GM21576 (cell line): ENCODE results near the gene ACKR2.
"Not testable (repeated sequence)": the region's sequence is repeated elsewhere in the genome, so short reads cannot be mapped to it uniquely, and the experiment has no call there.

Source experiments
- ATAC-seq: cut with Tn5 transposase; IDR thresholded peaks from one replicate; pipeline ENCODE4 v1.9.1; 2021; ENCODE audit warnings: mild to moderate bottlenecking, moderate library complexity; ENCODE audit not compliant: unreplicated experiment

ACKR2 gene

DNA sequence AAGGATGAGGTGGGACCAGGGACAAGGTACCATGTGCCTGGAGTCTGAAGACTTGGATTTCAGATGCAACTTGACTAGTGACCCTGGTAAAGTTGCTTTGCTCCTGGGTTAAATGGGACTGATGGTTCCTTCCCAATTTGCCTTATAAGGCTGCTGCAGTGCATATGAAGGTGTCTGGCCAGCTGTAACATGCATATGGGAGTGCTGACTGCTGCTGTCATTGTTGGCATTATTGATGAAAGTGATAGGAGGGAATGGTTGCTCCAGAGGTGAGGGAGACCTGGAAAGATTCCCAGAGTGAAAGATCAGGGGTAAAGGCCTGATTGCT, 45.9 kb downstream of the ACKR2 start:
- no peak for ATAC-seq

DNA sequence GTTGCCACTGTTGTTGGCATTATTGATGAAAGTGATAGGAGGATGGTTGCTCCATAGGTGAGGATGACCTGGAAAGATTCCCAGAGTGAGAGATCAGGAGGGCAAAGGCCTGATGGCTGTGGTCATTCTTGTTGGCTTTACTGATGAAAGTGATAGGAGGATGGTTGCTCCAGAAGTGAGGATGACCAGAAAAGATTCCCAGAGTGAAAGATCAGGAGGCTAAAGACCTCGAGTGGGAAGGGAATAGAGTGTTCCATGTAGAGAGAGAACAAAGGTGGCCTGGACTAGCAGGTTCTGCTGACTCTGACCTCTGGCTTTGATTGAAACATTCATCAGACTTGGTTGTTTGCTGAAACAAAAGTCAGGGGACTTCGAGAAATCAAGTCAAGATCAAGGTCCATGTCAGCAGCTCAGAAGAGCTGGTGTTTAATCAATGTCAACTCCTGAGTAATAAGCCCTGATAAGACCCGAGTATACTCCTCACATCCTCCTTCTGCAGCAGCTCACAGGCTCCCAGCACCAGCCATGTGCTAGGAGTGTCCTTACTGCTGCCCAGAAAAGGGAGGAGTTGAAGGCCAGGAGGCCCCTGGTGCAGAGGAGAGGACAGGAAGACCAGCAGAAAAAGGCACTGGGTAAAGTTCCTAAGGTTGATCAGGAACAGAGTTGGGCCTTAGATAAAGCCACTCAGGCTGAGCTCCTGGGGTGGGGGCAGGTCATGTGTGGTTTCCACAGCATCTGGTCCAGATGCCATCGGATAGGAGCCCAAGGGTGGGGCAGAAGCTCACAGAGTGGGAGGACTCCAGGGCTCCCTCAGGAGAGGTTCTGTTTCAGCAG, 46.5 kb downstream of the ACKR2 start:
- ATAC-seq, result no peak

DNA sequence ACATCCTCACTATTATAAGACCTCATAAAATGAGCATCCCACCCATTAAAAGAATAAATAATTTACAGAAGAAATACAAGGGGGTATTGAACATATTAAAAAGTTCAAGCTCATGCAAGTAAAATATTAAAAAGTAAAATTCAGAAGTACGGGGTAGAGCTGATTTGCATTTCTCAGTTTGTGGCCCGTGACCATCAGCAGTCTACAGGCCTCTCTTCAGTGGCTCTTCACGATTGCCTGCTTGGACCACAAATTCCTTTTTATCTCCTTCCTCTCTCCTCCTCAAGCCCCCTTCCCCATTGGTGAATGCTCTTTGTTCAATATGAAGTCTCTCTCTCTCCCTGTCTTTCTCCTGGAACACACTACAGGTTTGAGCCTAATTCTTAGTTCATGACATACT, 47.3 kb downstream of the ACKR2 start:
- no peak for ATAC-seq

DNA sequence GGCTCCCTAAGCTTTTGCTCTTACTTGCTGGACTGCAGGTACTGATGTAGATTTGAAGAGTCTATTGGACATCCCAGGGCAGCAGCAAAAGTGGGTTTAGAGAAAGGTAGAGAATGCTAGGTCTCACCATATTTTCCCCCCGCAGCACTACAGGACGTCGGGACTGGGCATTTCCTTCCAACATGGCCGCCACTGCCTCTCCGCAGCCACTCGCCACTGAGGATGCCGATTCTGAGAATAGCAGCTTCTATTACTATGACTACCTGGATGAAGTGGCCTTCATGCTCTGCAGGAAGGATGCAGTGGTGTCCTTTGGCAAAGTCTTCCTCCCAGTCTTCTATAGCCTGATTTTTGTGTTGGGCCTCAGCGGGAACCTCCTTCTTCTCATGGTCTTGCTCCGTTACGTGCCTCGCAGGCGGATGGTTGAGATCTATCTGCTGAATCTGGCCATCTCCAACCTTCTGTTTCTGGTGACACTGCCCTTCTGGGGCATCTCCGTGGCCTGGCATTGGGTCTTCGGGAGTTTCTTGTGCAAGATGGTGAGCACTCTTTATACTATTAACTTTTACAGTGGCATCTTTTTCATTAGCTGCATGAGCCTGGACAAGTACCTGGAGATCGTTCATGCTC, 55.2 kb downstream of the ACKR2 start:
- no peak for ATAC-seq

DNA sequence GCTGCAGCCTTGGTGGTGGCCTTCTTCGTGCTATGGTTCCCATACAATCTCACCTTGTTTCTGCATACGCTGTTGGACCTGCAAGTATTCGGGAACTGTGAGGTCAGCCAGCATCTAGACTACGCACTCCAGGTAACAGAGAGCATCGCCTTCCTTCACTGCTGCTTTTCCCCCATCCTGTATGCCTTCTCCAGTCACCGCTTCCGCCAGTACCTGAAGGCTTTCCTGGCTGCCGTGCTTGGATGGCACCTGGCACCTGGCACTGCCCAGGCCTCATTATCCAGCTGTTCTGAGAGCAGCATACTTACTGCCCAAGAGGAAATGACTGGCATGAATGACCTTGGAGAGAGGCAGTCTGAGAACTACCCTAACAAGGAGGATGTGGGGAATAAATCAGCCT, 56.0 kb downstream of the ACKR2 start:
- ATAC-seq, result no peak

DNA sequence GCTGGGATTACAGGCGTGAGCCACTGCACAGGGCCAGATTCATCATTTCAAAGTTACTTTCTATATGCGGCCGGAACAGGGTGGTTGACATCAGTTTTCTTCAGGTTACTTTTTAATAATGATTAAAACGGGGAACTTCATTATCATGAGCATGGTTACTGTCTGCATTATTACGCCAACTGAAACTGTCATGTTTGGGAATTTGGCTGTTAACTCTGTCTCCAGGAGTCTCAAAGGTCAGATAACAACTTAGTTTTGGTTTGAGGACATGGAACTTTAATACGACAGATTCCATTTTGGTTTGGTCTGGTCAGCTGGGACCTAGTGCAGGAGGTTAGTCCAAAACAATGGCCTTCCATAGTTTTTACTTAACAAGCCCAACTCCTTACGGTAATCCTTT, 57.9 kb downstream of the ACKR2 start:
- no peak for ATAC-seq

DNA sequence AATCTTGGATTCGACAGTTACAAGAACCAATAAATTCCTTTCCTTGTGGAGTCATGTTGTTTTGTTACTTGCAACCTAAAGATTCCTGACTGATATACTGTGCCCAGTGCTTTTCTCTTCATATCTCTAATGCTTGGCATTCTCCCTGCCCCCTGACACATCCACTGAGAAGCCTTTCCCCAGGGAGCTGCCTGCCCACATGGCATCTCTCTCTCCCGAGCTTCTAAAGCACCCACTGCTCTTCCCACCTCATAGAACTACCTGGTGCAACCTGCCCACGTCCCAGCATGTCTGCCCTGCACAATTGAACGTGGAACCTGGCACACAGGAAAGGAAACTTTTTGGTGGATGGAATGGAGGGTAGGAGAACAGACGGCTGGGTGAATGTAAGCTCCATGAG, 59.6 kb downstream of the ACKR2 start:
- ATAC-seq, result no peak

DNA sequence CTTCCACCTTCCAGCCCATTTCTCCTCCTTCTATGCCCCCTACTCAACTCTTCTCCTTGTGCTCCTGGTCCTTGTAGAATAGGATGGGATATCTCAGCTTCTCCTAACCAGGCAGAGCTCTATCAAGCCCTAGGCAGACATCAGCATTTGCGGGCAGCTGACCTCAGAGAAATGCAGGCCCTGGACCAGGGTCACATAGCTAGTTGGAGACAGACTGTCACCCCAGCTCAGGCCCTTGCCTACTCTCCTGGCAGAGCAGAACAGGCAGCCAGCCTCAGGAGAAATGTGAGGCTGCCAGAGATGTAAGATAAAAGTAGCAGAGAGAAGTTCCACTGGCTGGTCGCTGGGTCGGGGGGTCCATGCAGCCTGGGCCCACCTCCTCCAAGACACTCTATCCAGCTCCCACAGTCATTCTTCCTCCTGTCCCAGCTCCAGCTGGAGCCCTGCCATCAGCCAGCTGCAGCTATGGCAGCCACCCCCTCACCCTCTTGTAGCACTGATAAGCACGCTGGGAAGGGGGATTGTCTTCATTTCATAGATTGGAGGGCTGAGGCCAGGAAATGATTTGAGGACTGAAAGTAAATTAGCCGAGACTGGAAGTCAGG, 62.4 kb downstream of the ACKR2 start:
- no peak for ATAC-seq

DNA sequence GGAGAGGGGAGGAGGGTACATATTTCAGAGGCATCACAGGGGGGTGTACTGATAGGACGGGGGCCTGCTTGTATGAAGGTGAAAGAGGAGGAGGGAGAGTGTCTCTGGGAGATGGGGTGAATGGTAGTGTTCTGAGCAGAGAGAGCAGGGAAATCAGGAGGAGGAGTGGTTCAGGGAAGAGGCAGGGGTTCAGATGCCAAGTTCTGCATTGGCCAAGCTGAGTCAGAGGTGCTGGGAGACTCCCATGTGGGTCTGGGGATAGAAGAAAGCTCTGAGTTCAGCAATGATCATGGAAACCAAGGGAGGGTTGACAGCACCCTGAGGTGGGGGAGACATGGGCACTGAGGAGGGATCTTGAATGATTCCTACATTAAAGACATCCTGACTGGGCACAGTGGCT, 63.5 kb downstream of the ACKR2 start:
- no peak for ATAC-seq

DNA sequence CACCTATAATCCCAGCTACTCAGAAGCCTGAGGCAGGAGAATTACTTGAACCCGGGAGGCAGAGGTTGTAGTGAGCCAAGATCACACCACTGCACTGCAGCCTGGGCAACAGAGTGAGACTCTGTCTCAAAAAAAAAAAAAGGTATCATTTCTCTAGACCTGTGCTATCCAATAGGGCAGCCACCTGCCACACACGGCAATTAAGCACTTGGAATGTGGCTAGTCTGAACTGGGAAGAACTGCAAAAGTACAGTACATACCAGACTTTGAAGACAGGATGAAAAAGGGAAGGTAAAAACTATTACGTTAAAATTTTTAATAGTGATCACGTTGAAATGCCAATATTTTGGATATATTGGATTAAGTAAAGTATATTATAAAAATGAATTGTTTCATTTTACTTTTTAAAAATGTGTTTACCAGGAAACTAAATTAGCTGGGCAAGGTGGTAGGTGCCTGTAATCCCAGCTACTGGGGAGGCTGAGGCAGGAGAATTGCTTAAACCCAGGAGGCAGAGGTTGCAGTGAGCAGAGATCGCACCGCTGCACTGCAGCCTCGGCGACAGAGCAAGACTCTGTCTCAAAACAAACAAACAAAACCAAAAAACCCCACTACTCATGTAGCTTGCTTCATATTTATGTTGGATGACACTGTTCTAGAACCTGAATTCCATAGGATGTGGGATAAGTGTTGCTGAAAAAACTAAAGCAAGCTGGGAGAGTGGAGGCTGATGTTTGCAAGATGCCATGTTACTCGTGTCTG, 64.2 kb downstream of the ACKR2 start:
- no peak for ATAC-seq

DNA sequence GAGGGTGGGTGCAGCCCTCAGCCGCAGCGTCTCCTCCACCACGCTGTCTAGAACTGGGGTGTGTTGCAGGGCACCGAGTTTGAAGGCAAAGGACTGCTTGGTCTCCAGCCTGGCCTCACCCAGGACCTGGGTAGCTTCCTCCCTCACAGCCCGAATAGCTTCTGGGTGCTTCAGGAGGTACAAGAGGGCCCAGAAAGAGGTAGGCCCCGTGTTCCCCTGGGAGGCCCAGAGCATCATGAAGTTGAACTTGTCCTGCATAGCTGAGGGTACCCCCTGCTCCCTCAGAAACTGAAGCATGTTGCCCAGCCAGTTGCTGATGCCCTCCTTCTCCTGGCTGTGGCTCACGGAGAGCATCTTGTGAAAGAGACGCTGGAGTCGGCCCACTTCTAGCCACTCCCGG, 65.5 kb downstream of the ACKR2 start:
- no peak for ATAC-seq

DNA sequence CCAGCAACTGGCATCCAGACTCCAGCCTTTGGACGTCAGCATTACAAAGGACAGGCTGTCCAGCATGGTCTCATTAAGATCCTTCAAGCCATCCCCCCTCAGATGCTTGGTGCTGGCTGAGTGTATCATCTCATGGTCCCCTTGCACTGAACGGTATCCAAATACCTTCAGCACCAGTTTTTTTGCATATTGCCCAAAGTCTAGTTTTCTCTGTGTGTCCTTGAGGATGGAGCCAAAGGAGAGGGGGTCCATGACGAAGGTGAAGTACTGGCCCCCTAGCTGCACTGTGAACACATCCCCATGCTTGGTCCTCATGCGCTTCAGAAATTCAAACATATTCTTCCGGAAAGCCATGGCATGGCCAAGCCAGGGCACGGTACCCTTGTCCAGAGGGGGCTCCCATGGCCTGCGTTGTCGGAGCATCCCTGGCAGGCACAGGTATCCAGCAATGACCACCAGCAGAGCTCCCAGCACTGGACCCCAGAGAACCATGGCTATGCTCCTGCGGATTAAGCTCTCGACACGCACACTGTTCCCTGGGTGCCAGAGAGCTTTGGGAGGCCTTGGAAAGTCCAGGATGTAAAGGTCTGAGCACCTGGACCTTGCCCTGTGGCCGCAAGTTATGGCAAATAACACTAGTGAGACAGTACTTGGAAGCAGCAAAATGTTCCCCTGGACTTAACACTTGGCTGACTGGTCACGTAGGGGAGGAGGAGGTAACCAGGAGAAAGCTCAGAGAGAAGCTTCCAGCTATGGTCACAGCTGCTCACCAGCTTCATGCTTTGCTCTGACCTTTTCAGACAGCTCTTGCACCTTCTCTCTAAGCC, 66.3 kb downstream of the ACKR2 start, which contains the start of gene CYP8B1:
CYP8B1 (minus strand) TSS at position 555 of the 827 bp plus-strand sequence; CDS start at position 492, 63 bp downstream.
- no peak for ATAC-seq

DNA sequence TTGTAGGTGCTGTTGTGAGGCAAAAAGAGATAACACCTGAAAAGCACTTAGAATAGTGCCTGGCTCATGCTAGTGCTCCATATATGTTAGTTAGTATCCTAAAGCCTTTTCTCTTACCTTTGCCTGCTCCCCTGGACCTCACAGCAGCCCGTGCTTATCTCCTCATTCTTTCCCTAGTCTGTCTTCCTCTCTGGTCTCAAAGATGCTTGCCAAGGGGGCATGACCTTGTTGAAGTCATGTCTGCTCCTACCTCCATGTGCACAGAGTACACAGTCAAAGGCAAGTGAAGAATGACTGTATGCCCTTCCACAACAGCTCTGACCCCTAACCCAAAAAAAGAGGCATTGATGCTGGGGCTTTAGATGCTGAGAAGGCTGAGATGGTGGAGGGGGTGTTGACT, 67.2 kb downstream of the ACKR2 start:
- ATAC-seq, result no peak

DNA sequence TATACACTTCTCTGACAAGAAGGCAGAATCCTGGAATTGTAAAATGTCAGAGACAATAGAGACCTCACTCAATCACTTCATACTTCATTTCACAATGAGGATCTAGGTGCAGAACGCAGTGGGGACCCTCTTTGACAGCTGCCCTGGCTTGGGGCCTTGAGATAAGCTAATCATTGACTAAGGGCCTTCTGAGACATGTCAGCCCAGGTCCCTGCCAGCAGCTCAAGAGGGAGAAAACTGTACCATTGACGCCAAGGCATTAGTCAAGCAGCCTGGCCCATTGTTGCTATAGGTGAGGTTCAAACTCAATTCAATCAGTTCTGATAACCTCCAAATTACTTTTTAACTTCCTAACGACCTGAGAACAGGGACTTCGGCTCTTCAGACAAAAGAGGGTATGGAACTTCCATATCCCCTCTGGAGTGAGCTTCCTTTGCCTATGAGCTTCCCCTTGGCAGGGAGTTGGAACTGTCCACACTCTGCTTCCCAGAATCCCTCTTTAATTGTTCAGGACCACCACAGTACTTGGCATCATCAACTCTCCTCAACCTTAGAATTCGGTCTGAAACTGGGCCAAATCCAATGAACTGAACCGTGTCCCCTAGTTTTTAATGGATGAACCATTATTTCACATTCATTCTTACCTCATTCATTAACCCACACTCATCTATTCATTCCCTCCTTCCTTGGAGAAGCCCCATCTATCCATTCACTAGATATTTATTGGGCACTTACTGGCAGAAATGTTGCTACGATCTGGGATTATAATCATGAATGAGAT, 67.9 kb downstream of the ACKR2 start:
- no peak for ATAC-seq

DNA sequence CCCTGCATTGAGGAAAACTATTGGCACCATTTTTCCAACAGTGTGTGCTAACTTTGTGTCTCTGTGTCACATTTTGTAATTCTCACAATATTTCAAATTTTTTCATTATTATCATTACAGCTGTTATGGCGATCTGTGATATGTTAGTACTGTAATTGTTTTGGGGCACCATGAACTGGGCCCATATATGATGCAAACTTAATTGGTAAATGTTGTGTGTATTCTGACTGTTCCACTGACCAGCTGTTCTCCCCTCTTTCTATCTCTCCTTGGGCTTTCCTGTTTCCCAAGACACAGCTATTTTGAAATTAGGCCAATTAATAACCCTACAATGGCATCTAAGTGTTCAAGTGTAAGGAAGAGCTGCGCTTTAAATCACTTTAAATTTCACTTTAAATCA, 68.6 kb downstream of the ACKR2 start:
- no peak for ATAC-seq

DNA sequence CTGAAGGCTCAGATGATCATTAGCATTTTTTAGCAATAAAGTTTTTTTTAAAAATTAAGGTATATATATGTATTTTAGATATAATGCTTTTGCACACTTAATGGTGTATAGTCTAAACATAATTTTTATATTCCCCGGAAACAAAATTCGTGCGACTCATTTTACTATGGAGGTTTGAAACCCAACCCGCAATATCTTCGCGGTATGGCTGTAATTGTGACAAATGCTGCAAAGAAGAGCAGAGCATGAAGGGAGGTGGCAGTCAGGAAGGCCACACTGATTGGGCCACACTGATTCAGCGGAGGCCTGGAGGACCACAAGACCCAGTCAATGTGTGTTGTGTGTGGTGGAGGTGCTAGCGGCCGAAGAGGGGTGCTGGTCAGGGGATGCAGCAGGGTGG, 70.9 kb downstream of the ACKR2 start:
- ATAC-seq, result no peak

DNA sequence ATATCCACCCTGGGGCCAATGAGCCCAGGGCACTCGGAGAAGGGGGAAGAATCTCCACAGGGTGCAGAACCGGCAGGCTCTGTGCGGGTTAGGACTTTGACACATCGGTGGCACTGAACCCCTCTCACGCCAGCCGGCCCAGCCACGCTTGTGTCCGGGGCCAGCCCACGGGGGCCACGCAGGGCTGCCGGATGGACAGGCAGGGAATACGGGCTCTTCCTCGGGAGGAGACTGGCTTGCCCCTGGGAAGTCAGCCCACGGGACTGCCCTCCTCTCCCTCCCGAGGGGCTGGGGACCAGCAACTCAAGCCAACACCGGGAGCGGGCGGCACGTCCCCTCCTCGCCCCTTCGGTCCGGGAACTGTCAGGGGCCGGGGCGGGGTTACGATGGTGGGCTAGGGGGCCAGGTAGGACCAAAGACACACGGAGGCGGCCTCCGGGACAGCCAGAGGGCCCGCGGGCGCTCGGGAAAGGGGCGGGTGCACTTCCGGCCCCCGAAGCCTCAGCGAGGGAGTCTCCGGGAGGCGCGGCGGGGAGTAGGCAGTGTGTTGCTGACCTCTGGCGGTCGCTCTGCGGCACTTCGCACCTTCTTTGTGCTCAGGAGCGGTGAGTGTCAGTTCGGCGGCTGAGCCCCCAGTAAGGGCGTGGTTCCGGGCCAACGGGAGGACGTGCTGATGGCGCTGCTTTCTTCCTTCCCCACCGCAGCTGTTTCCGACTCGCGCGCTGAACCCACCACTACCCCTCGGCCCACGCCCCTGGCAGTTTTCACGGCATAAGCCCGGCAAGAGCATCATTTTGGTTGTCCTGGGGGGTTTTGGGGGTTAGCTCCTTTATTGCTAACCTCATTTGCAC, 71.6 kb downstream of the ACKR2 start:
- peak; percentile 97 for ATAC-seq

DNA sequence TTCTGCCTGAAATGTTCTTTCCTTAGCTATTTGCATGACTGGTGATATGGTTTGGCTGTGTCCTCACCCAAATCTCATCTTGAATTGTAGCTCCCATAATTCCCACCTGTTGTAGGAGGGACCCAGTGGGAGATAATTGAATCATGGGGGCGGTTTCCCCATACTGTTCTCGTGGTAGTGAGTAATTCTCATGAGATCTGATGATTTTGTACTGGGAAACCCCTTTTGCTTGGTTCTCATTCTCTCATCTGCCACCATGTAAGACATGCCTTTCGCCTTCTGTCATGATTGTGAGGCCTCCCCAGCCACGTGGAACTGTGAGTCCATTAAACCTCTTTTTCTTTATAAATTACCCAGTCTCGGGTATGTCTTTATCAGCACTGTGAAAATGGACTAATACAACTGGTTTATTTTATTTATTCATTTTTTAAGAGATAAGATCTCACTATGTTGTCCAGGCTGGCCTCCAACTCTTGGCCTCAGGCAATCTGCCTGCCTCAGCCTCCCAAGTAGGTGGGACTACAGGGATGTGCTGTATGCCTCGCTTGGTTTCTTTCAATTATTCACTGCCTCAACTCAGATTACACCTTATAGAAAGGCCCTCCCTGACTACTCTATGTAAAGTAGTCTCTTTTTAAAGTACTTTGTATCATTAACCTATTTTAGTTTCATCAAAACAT, 74.1 kb downstream of the ACKR2 start:
- ATAC-seq, result not testable (repeated sequence)
